Thoracic aorta (tissue), 2 donors: ENCODE data around the gene ARHGAP32. TPM values are rescaled to one million over a fixed set of nuclear protein-coding genes. Genes with fewer than 3 reads are reported as not detected.
A peak's percentile ranks its signal among the peaks of the same experiment; 100 is the strongest.

Experiments
- ATAC-seq: fragments of 150-250 bp; one replicate; pipeline ENCODE4 v1.8.0; 2017; ENCODE audit warnings: low read depth; ENCODE audit not compliant: insufficient number of reproducible peaks, low FRiP score
- DNase-seq: peaks from one replicate; pipeline ENCODE4 v3.0.0-alpha.2; 2020; ENCODE audit warnings: low spot score
- H3K27ac ChIP-seq, 2 donors: fragments of 200-600 bp; sonication (generic); 1 replicate in 1 of 2; 2 replicates in 1 of 2; pipeline ENCODE4 v1.5.1; 2016; ENCODE audit warnings: mild to moderate bottlenecking in 2 of 2, moderate library complexity in 2 of 2
- H3K27me3 ChIP-seq: fragments of 200-600 bp; sonication (generic); replicated peaks from 2 replicates; pipeline ENCODE4 v1.6.0; 2016; ENCODE audit warnings: mild to moderate bottlenecking; ENCODE audit not compliant: insufficient read depth
- H3K36me3 ChIP-seq: fragments of 200-600 bp; sonication (generic); one replicate; pipeline ENCODE4 v1.5.1; 2016
- H3K4me1 ChIP-seq, 2 donors: fragments of 200-600 bp; sonication (generic); 1 replicate in 1 of 2; 2 replicates in 1 of 2; pipeline versions ENCODE4 v1.5.1 to v1.6.0; 2016; ENCODE audit warnings: low read depth in 2 of 2, mild to moderate bottlenecking in 1 of 2; ENCODE audit not compliant: control insufficient read depth in 1 of 2
- H3K4me3 ChIP-seq: fragments of 200-600 bp; sonication (generic); 2 replicates; pipeline ENCODE4 v1.5.1; 2016; ENCODE audit warnings: mild to moderate bottlenecking
- H3K9me3 ChIP-seq: fragments of 200-600 bp; sonication (generic); 2 replicates; pipeline ENCODE4 v1.5.1; 2016
- CTCF ChIP-seq: fragments of 200-600 bp; sonication (generic); IDR thresholded peaks from one replicate; pipeline ENCODE4 v1.5.1; 2019; ENCODE audit warnings: antibody characterized with exemption
- total RNA-seq, 2 donors: library from RNA; depleted of rRNA; stranded (reverse); fragments of >200 nt; gene quantifications; one replicate each; pipeline versions ENCODE4 v1.1.0 to v1.2.3, GENCODE V29; 2016

Gene ARHGAP32
- total RNA-seq, 2 donors from 2014 or later: 7.9 to 13.8 TPM

GRCh38 chr11:129117595-129118350 lies 74.4 kb downstream of the ARHGAP32 start:
- Histone ChIP-seq H3K4me1 (no peaks in the 10 kb centered on the region), H3K36me3 (no peaks in the 10 kb centered on the region), H3K27ac (no peak overlapping the region), H3K9me3 (no peaks in the 10 kb centered on the region), H3K27me3 (no peaks in the 10 kb centered on the region), H3K4me3 (no peak overlapping the region)
- ATAC-seq (no peak), DNase-seq (no peak)
- peak; percentile 76 for TF ChIP-seq CTCF

GRCh38 chr11:129115652-129116586 lies 76.2 kb downstream of the ARHGAP32 start:
- DNase-seq (no peak), ATAC-seq (no peak)
- Histone ChIP-seq H3K9me3 (no peaks in the 10 kb centered on the region), H3K36me3 (no peaks in the 10 kb centered on the region), H3K4me1 (no peaks in the 10 kb centered on the region), H3K27me3 (no peaks in the 10 kb centered on the region), H3K27ac (no peak overlapping the region), H3K4me3 (no peak overlapping the region)
- no peak for TF ChIP-seq CTCF

- no peaks in the 10 kb centered on the region for H3K4me1 ChIP-seq
- no peaks in the 10 kb centered on the region for H3K36me3 ChIP-seq
- peaks cover 15% of the 10 kb centered on the region for H3K9me3 ChIP-seq
- H3K27ac ChIP-seq: no peak overlapping the region
- H3K27me3 ChIP-seq: no peaks in the 10 kb centered on the region
- no peak for ATAC-seq
- DNase-seq: no peak
- no peak overlapping the region for H3K4me3 ChIP-seq
- TF ChIP-seq CTCF: no peak
Measured at GRCh38 chr11:129109701-129110100, 82.4 kb downstream of the ARHGAP32 start.

- no peak for TF ChIP-seq CTCF
- no peak for DNase-seq
- Histone ChIP-seq H3K36me3 (no peaks in the 10 kb centered on the region), H3K9me3 (peaks cover 15% of the 10 kb centered on the region), H3K27me3 (no peaks in the 10 kb centered on the region), H3K27ac (no peak overlapping the region), H3K4me3 (no peak overlapping the region), H3K4me1 (peaks cover 0 to 6% of the 10 kb centered on the region in 2 donors)
- ATAC-seq: no peak
Measured at GRCh38 chr11:129106788-129107187, 85.3 kb downstream of the ARHGAP32 start.

- peaks cover 0 to 6% of the 10 kb centered on the region in 2 donors for H3K4me1 ChIP-seq
- peaks cover 19% of the 10 kb centered on the region for H3K9me3 ChIP-seq
- H3K4me3 ChIP-seq: no peak overlapping the region
- TF ChIP-seq CTCF: no peak
- no peak for DNase-seq
- ATAC-seq: no peak
- no peak overlapping the region for H3K27ac ChIP-seq
- H3K27me3 ChIP-seq: no peaks in the 10 kb centered on the region
- H3K36me3 ChIP-seq: no peaks in the 10 kb centered on the region
Measured at GRCh38 chr11:129102756-129103155, 89.4 kb downstream of the ARHGAP32 start.
